GF-D8 (cell line): Measurements from ENCODE around the gene IGSF9.

ENCODE experiments used
- DNase-seq: peaks from one replicate; lab custom pipeline; 2025; lab: John Stamatoyannopoulos, UW

IGSF9 gene

DNA sequence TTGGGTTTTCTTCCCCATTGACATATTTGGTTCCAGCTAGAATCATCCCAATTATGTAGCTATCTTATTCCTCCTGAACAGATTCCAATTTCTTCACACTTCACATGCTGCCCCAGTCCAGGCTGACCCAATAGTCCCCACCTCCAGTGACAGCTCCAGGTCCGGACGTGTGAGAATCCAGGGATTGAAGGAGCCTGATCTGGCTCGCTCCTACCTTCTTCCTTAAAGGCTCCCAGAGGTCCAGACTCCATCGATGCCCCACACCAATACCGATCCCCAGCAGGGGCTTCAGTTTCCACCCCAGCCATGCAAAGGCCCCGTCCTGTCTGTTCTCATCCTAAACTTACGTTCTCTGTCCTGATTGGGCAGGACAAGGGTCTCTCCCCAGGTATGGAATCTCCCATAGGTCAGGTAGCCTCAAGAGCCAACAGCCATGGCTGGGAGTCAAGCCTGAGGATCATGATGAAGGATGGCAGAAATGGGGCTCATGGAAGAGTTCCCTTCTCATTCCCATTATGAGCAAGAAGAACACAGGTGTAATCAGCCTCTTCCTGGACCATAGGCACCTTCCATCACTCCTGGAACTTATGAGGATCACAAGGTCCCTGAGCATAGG is 29.0 kb upstream of the IGSF9 start:
- no peak for DNase-seq

DNA sequence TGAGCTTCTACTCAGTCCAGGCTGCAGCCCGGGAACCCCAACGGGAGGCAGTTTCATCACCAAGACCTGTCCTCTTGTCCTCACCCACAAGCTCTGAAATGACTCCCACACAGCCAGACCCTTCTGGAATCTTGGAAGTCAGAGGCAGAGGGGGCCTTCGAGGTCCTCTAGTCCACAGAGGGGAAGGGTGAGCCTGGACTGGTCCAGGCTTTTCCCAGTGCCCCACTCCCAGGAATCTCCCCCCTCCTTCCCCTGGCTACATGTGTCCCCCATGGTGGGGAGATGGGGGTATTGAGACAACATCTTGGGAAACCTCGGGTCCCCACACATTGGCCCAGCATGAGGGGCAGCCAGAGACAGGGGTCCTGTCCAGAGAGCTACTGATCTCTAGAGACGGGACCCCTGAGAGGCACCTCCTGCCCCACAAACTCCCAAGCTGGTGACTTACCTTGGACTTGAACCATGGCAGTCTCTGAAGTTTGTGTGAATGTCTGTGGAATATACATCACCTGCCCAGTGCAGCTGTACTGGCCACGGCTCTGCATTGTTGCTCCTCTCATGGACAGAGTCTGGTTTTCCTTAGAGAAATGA is 28.0 kb upstream of the IGSF9 start:
- DNase-seq: no peak

DNA sequence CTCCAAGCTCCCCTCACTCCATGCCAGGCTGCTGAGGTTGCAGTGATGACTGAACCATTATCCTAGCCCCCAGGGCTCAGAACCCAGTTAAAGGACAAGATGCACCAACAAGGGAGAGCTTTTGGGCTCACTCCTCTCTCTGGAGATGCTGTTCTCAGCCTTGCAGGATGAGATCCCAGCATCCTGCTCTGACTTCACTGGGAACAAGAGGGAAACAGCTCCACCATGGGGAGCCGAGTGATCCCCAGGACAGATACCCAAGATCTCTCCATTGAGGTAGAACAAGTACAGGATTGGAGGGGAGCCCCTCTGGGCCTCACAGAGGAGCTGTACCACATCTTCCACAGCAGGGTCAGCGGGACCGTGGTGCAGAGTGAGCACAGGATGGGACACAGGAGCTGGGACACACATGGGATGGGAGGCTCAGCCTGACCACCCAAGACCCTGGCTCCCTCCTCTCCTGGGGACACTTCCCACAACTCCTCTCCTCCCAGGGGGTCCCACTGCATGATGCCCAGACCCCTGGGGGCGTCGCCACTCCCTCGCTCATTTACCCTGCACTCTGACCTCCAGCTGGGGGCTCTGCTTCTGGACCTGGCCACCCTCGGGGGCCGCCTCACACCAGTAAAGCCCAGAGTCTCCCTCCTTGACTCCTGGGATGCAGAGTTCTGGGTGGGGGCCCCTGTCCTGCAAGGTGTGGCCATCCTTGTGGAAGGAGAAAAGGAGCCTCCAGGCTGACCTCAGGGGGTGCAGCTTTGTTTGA is 27.2 kb upstream of the IGSF9 start:
- no peak for DNase-seq

DNA sequence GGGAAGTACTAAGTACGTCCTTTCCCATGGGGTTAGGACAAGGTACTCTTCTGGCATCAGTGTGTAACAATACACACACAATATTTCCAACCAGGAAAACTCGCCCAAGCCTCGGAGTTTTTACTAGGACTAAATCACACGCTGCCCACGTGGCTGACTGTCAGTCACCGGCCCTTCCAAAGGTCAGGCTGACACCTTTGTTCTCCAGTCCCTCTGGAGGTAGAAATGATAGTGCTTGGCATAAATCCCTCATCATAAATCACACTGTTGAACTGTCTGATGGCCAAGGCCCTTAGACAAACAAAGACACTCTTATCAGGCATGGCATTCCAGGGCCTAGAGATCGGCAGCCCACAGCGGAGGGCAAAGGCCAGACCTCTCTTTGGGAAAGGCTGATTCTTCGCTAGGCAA is 25.5 kb upstream of the IGSF9 start:
- DNase-seq: no peak

DNA sequence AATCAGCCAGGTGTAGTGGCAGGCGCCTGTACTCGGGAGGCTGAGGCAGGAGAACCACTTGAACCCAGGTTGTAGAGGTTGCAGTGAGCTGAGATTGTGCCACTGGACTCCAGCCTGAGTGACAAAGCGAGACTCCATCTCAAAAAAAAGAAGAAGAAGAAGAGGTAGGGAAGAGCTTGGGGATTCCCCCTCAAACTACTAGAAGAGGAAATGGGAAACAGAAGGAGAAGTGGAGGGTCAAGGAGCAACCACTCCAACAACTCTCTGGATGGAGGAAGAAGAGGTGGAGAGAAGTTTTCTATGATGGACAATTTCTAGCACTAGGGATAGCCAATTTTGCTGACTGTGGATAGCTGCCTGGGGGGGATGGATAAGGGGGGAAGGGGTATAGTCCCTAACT is 23.5 kb upstream of the IGSF9 start:
- no peak for DNase-seq

DNA sequence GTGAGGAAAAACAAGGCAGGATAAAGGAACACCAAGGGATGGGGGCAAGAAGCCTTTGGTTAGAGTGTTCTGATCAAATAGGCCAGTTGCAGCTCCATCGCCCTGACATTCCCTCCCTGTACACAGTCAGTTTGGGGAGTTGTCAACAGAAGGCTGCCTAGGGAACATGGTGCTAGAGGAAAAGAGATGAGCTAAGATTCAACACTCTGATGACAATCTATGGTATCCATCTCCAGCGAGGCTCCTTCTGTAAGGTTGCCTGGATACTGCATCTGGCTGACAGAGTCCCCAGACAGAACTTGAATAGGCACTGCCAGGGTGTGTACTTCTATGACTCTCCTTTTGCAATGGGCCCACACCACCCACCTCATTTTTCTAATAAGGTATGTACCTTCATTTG is 19.9 kb upstream of the IGSF9 start:
- no peak for DNase-seq

DNA sequence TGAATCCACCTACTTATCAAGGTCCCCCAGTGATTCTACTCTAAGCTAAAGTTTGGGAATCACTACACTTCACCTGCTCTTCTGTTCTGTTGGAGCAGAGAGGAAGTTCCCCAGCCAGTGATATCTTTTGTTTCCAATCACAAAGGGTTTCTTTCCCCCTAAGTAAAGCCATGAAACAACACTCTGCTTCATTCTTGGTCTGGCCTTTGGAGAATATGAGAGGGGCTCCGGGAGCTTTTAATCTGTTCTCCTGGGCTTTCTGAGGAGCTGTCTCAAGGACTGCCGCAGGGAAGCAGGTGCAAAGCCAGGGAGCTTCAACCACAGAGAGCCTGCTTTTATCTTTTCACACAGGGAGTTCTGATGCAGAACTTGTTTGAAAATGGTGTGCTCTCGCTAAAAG is 18.7 kb upstream of the IGSF9 start:
- no peak for DNase-seq

DNA sequence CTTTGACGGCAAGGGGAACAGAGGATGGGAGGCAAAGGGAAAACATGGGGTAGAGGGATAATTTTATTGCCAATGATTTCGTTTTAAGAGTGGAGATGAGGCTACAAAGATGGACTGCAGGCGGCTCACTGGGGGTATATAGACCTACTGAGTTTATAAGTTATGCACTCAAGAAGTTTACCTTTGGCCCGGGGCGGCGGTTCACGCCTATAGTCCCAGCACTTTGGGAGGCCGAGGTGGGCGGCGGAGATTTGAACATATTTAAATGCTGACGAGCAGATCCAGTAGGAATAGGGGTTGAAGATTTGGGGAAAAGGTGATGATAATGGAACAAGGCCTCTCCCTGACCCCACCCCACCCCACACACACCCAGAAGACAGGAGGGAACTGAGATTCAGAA is 16.8 kb upstream of the IGSF9 start:
- DNase-seq: no peak

DNA sequence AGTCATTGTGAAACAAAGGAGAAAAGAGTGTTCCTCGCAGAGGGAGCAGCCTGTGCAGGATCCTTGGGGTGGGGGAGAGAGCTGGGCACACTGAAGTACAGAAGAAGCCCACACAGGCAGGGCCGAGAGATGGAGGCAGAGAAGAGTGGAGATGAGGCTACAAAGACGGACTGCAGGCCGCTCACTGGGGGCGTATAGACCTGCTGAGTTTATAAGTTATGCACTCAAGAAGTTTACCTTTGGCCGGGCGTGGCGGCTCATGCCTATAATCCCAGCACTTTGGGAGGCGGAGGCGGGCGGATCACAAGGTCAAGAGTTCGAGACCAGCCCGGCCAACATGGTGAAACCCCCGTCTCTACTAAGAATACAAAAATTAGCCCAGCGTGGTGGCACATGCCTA is 16.2 kb upstream of the IGSF9 start:
- no peak for DNase-seq

DNA sequence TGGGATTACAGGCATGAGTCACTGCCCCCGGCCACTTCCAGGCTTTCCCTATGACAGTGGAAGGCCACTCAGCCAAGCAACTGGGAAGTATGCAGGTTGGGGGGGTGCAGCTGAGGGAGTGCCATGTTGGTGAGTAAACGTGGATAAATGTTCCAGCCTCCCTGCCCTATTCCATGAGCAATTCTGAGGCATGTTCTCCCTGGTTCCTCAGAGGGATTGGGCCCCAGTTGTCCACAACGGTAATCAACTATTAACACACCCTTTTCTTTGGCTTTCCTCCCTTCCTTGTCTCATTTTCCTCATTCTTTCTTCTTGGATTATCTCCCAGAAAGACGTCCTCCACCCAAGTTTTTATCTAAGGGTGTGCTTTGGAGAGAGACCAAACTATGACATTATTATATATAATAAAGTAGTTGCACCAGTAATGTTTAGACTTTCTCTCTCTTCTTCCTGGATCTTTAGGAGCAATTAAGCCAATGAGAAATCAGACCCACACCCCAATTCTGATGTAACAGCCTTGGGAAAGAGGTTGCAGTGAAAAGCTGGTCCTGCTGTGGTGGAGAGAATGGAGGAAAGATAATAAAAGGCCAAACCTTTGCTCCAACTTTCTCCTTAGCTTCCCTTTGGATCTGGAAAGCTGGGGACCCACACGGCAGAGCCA is 15.4 kb upstream of the IGSF9 start:
- no peak for DNase-seq

DNA sequence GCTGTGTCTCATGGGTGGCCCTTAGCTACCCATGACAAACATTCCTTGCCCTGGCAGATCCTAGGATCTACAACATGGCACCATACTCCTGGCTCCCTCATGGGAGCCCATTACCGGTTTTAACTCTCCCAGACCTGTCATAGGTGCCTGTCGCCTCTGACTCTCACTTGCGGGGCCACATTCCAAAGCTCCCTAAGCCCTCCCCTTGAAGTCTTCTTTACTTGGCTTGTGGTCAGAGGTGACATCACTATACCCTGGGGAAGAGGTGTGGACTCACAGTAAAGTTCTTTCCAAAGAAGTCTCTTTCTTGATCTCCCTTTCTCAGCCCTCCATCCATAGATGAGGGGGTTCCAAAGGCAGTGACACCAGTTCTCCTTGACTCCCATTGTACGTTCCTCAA is 14.0 kb upstream of the IGSF9 start:
- DNase-seq: no peak

DNA sequence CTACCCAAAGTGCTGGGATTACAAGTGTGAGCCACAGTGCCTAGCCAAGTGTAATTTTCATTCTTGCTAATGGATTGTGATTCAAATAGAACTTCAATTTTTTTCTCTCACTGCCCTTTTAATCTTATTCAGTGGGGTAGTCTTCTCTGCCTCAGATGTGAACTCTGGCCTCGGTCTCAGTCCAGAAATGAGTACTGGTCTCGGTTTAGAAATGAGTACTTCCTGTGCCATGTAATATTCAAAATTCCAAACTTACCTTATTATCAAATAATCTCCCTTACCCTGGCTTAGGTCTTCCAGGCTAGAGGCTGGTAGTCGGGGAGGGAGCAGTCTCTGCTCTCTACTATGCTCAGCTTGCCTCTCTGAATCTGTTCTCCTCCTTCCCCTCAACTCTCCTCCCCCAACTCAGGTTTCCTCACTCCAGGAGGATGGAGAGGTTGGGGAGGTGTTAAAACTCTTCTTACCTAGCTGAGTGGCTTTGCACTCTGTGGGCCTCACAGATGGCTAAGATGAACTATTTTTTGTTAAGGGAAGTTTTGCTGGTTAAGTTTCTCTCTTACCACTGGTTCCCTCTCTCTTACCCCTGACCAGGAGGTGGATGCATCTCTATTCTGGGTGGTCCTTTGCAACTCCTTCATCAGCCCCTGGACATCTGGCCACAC is 13.4 kb upstream of the IGSF9 start:
- DNase-seq: no peak

DNA sequence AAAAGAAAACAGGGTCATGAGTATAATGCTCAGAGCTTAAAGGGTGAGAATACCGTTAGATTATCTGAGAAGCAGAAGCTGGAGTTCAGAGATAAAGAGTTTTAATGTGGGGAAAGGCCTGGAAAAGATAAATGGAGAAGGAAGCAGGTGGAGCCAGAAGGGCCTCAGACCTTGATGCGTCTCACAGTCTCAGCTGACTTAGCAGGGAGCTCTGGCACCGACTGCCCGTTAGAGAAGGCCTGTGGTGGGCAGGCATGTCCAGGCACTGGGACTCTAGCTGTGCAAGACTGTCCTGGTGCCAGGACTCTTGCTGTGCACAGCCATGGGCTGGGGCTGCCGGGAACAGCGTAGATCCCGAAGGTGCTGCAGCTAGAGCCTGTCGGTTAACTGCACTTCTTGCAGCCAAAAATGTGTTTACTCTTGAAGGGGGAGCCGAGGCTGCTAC is 12.4 kb upstream of the IGSF9 start:
- no peak for DNase-seq

DNA sequence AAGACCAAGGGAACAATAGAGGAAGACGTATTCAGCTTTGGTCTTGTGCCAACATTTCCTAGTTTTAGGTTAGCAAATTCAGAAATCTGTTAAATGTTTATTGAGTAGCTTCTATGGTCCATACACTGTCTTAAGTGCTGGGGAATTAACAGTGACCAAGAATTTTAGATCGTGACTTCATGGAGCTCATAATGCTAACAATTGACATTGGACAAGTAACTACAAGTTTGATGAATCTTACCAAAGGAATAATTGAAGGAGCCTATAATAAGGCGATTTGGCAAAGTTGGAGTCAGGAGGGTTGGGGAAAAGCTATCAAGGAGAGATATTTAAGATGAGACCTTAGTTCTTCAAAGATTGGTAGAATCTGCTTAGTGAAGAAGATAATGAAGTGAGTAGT is 10.0 kb upstream of the IGSF9 start:
- DNase-seq: no peak

DNA sequence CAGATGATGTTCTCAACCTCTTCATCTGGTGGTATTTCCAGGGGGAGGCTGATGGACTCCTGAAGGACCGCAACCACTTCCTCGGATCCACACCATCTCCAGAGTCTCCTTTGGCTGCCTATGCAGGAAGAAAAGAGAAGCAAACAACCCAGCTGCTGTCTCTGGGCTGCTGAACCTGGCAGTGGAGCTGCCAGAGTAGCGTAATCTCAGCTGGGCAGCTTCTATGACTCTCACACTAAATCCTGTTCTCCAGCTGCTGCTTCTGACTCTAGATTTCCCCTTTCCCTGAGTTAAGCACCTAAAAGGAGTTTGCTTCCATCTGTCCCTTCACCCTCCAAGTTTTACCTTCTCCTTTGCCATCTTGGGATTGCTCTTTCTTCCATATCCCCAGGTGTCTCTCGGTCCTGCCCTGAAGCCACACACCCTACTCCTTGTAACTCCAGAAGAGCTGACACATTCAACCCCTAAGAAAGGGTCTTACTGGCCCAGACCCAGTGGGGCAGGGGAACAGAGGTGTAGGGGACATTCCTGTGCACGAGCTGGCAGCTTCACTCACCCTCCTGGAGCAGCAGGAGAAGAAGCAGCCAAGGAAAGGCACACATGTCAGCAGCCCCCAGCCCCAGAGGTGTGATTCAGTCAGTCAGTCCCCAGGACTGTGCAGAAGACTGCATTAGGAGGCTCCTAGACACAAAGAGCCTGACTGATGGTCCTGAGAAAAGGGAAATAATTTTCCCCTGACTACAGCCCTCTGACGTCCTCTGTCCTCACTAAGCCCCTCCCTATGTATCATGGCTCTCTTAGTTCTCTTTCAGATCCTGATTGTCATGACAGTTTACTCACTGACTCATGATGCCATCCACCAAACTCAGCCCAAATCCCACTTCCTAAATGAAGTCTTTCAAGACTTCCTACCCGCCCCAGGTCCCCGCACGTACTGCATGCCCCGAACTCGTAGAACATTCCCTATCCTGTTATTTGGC is 8.4 kb upstream of the IGSF9 start, which contains the start of gene SLAMF9:
Gene SLAMF9, minus strand, starts transcription at position 702 of the 980 bp plus-strand sequence. Its CDS starts 100 bp downstream, at position 602.
- DNase-seq: no peak

DNA sequence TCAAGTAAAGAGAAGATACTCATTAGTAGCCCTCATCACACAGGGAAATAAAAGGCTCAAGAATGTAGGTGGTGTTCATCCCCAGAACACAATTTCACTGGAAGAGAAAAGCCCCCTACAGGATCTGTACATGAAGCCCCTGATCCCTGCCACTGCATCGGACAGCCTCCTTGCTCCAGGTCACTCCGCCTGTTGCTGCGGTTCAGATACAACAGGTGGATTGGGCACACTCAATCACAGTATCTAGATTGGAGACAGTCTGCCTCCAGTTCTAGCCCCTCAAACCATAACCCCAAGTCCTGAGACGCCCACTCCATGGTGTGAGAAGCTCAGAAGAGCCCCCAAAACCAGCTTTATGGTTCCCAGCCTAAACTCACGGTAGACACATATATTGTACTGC is 7.5 kb upstream of the IGSF9 start:
- DNase-seq: no peak

DNA sequence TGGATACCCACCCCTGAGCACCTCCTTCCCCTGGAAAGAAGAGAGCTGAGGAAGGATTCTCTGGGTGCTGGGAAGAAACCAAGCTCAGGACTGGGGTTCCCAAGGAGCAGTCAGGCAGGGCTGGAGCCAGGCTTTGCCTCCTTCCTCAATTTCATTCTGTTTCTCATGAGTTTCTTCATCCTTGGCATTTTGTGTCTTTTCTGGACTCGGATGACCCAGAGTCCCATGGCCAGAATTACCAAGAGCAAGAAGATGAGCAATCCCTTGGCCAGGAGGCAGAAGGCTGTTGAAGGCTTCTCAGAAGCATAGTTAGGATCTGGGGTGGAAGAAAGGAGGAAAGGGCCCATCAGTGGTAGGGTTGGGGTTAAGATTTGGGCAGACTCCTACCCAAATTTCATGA is 6.1 kb upstream of the IGSF9 start:
- DNase-seq: no peak

DNA sequence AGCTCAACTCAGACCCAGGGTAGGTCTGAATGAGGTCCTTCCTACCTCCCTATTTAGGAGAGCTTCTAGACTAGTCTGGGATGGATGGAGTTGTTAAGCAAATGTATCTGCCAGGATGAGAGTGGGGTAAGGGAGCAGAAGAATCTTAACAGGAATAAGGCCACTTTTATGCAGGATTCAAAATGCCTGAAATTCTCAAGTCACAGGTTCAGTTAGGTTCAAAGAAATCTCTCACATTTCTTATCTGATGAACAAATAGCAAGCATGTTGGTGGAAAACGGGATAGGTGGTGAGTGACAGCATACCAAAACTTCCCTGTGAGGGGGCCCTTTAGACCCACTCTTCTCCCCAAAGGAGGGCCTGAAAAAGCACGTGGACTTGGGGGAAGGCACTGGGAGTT is 5.6 kb upstream of the IGSF9 start:
- DNase-seq: no peak

DNA sequence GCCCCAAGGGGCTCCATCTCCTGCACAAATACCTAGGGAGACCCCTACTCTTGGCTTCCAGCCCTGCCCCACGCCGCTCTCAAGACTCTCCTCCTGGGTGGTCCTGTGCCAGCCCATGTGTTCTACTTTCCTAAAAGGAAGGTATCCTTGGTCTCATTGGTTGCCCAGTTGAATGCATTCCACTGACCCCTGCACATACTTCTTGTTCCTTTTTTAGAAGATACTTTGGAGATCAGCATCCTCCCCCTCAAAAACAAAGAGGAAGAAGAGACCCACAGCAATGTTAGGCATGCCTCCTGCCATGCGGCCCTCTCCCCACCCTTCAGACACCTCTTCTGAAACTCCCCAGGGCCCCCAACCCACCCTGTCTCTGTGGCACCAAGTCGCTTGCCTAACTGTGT is 4.6 kb upstream of the IGSF9 start:
- no peak for DNase-seq

DNA sequence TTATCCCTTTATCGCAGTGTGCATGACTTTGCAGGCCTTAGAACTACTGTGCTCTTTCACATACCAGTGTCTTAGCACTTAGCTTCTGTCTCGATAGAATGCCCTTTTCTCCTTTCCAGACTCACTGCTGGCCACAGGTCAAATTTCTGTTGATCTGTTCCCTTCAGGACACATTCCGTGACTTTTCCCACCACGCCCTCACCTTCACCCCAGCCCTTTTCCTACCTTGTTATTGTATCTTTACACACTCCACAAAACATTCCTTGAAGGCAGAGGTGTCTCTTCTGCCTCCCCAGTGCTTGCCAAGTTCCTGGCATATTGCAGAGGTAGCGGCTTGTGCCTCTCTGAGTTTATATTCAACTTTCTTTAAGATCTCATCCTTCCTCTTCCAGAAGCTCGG is 3.7 kb upstream of the IGSF9 start:
- DNase-seq: no peak

DNA sequence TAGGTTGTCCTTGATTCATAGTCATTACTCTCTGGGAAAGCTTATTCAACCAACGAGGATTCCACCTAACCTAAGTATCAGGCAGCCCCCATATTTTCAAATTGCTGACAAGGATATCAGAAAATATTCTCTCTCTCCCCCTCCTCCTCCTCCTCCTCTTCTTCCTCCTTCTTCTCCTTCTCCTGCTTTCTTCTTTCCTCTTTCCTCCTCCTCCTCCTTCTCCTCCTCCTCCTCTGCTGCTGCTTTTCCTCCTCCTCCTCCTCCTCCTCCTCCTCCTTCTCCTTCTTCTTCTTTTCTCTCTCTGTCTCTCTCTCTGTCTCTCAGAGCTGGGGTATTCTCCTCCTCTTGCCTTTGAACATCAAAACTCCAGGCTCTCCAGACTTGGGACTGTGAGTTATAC is 2.5 kb upstream of the IGSF9 start:
- no peak for DNase-seq
